ENCODE results near the gene HORMAD2. TPM values are rescaled to one million over a fixed set of nuclear protein-coding genes. Genes with fewer than 3 reads are reported as not detected.
"Not testable (repeated sequence)": the region's sequence is repeated elsewhere in the genome, so short reads cannot be mapped to it uniquely, and the experiment has no call there.

Gene HORMAD2
- total RNA-seq, 1 experiment from 2014 or later = not detected

DNA sequence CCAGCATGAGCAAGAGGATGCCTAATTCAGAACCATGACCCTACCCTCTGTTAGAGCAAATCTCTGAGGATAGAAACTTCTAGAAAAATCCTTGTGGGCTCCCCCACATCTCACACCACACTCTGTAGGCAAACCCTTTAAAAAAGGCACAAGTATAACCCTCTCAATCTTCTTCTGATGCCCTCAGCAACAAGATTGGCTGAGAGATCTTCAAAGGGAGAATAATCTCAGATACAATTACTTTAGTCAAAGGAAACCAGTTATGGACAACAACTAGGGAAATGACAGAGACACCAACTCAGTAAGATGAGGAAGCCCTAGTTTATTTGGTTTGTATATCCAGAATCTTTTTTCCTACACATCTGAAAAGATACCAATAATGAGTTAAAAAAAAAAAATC is 117.1 kb downstream of the HORMAD2 start:
- Mint-ChIP-seq H3K4me1 (ENCODE audit: low read depth, unreplicated experiment) (peaks cover 55% of the 10 kb centered on the region), H3K27ac (ENCODE audit: unreplicated experiment) (peak overlapping the region; percentile 98), H3K4me3 (ENCODE audit: low read depth, unreplicated experiment) (no peak overlapping the region), H3K9me3 (ENCODE audit: low read depth, unreplicated experiment) (peaks cover 2% of the 10 kb centered on the region), H3K36me3 (ENCODE audit: insufficient read depth, unreplicated experiment) (peaks cover 50% of the 10 kb centered on the region), H3K27me3 (ENCODE audit: unreplicated experiment) (no peaks in the 10 kb centered on the region)
- CTCF ChIA-PET = interaction anchor here (0.6 to 1.9 kb wide), 6 partner anchors 15 to 91 kb away, joined by 3 to 12 read pairs (median 6); no protein-coding TSS in a partner anchor
- BruUV-seq (replicated peaks) = no TSS peak
- TF ChIP-seq, protein P1, sequence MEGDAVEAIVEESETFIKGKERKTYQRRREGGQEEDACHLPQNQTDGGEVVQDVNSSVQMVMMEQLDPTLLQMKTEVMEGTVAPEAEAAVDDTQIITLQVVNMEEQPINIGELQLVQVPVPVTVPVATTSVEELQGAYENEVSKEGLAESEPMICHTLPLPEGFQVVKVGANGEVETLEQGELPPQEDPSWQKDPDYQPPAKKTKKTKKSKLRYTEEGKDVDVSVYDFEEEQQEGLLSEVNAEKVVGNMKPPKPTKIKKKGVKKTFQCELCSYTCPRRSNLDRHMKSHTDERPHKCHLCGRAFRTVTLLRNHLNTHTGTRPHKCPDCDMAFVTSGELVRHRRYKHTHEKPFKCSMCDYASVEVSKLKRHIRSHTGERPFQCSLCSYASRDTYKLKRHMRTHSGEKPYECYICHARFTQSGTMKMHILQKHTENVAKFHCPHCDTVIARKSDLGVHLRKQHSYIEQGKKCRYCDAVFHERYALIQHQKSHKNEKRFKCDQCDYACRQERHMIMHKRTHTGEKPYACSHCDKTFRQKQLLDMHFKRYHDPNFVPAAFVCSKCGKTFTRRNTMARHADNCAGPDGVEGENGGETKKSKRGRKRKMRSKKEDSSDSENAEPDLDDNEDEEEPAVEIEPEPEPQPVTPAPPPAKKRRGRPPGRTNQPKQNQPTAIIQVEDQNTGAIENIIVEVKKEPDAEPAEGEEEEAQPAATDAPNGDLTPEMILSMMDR (IDR thresholded peaks at IDR 0.05; ENCODE audit: unreplicated experiment) = no peak
- no peak for DNase-seq
- intact Hi-C loops (cut with micrococcal nuclease; ENCODE audit: unreplicated experiment) = no loop called here

DNA sequence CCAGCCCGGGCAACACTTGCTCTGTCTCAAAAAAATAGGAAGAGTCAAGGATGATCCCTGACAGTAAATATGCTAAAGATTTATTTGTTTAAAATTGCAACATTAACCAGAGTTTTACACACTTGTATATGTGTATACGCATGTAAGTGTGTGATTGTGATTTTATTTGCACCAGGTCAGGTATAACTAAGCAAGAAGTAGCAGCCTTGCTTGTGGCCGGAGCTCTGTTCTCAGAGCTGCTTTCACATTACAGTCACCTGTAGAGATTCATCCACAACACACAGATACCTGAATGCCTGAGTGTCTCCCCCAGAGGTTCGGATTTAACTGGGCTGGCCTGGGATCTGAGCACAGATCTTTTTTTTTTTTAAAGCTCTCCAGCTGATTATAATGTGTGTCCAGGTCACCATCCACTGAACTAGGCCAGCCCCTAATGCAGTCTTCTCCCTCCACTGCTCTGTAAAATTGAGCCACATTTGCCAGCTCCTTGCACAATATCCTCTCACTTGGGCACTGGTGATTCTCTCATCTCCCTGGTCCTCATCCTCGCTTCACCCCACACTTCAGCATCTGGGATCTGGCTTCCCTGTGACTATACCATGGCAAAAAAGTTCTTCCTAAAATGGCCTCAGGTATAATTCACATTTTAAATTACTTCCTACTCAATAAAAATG is 118.0 kb downstream of the HORMAD2 start:
- intact Hi-C loops (cut with micrococcal nuclease; ENCODE audit: unreplicated experiment) = no loop called here
- DNase-seq = no peak
- peak overlapping the region; percentile 98 for H3K27ac Mint-ChIP-seq (ENCODE audit: unreplicated experiment)
- peaks cover under 1% of the 10 kb centered on the region for H3K9me3 Mint-ChIP-seq (ENCODE audit: low read depth, unreplicated experiment)
- CTCF ChIA-PET = no interaction called here
- H3K36me3 Mint-ChIP-seq (ENCODE audit: insufficient read depth, unreplicated experiment) = peaks cover 53% of the 10 kb centered on the region
- no peak overlapping the region for H3K4me3 Mint-ChIP-seq (ENCODE audit: low read depth, unreplicated experiment)
- TF ChIP-seq, protein P1 (IDR thresholded peaks at IDR 0.05; ENCODE audit: unreplicated experiment) = no peak
- H3K27me3 Mint-ChIP-seq (ENCODE audit: unreplicated experiment) = no peaks in the 10 kb centered on the region
- peaks cover 55% of the 10 kb centered on the region for H3K4me1 Mint-ChIP-seq (ENCODE audit: low read depth, unreplicated experiment)
- no TSS peak for BruUV-seq (replicated peaks)

DNA sequence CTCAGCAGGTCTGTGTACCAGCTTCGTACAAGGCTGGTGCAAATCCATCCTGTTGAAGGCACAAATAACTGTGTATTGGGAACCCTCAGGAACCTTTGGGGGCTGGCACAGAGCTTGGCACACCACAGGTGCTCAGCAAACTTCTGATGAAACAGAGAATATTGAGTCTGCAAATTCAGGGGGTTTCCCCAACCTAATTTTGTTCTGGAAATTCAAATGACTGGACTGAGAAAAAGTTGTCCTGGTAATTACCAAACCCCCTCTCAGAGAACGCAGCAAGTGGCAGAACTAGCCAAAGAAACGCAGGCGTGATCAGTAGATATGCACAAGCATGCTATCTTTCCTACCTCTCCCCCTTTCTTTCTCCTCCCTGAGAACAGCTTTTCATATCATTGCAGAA is 118.7 kb downstream of the HORMAD2 start:
- CTCF ChIA-PET = no interaction called here

DNA sequence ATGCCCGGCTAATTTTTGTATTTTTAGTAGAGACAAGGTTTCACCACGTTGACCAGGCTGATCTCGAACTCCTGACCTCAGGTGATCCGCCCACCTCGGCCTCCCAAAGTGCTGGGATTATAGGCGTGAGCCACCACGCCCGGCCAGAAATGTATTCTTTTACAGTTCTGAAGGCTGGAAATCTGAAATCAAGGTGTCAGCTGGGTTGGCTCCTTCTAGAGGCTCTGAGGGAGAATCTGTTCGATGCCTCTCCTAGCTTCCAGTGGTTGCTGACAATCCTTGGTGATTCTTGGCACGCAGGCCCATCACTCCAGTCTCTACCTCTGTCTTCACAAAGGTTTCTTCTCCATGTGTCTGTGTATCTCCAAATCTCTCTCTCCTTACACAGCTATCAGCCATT is 120.6 kb downstream of the HORMAD2 start:
- H3K27me3 Mint-ChIP-seq (ENCODE audit: unreplicated experiment); DNase-seq; H3K4me3 Mint-ChIP-seq (ENCODE audit: low read depth, unreplicated experiment); intact Hi-C loops (cut with micrococcal nuclease; ENCODE audit: unreplicated experiment); BruUV-seq (replicated peaks); H3K9me3 Mint-ChIP-seq (ENCODE audit: low read depth, unreplicated experiment): not testable (repeated sequence)
- CTCF ChIA-PET = interaction anchor here (0.5 to 0.6 kb wide), 2 partner anchors 46 to 578 kb away, joined by 4 to 5 read pairs; partner anchors contain the start of gene LIF
- Mint-ChIP-seq H3K27ac (ENCODE audit: unreplicated experiment) (peak overlapping the region; percentile 99), H3K4me1 (ENCODE audit: low read depth, unreplicated experiment) (peaks cover 52% of the 10 kb centered on the region), H3K36me3 (ENCODE audit: insufficient read depth, unreplicated experiment) (peaks cover 47% of the 10 kb centered on the region)

More for the DNA sequence above, 118.7 kb downstream of the HORMAD2 start:
- peak overlapping the region; percentile 98 for H3K27ac Mint-ChIP-seq (ENCODE audit: unreplicated experiment)
- no peaks in the 10 kb centered on the region for H3K27me3 Mint-ChIP-seq (ENCODE audit: unreplicated experiment)
- no peak overlapping the region for H3K4me3 Mint-ChIP-seq (ENCODE audit: low read depth, unreplicated experiment)
- H3K36me3 Mint-ChIP-seq (ENCODE audit: insufficient read depth, unreplicated experiment) = peaks cover 57% of the 10 kb centered on the region
- no peaks in the 10 kb centered on the region for H3K9me3 Mint-ChIP-seq (ENCODE audit: low read depth, unreplicated experiment)
- intact Hi-C loops (cut with micrococcal nuclease; ENCODE audit: unreplicated experiment) = no loop called here
- no TSS peak for BruUV-seq (replicated peaks)
- H3K4me1 Mint-ChIP-seq (ENCODE audit: low read depth, unreplicated experiment) = peaks cover 55% of the 10 kb centered on the region
- DNase-seq = no peak
- TF ChIP-seq, protein P1 (IDR thresholded peaks at IDR 0.05; ENCODE audit: unreplicated experiment) = no peak

DNA sequence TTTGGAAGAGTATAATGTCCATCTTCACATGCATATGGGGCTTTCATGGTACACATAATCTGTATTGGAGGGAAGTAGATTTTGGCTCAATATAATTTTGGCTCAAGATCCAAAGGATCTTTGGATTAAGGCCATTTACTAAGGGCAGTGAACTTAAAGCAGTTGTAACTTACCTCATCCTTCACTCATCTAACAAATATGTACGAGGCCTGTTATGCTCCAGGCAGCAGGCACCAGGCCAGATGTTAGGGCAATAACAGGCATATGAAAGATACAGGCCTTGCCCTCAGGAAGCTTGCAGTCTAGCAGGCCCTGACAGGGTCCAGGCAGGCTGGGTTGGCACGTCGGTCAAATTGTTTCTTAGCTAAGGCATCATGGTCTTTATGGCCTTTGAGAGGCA is 121.7 kb downstream of the HORMAD2 start:
- intact Hi-C loops (cut with micrococcal nuclease; ENCODE audit: unreplicated experiment) = no loop called here
- Mint-ChIP-seq H3K36me3 (ENCODE audit: insufficient read depth, unreplicated experiment) (peaks cover 47% of the 10 kb centered on the region), H3K27ac (ENCODE audit: unreplicated experiment) (peak overlapping the region; percentile 99), H3K4me3 (ENCODE audit: low read depth, unreplicated experiment) (no peak overlapping the region), H3K27me3 (ENCODE audit: unreplicated experiment) (no peaks in the 10 kb centered on the region), H3K9me3 (ENCODE audit: low read depth, unreplicated experiment) (no peaks in the 10 kb centered on the region), H3K4me1 (ENCODE audit: low read depth, unreplicated experiment) (peaks cover 60% of the 10 kb centered on the region)
- BruUV-seq (replicated peaks) = no TSS peak
- no peak for DNase-seq
- CTCF ChIA-PET = no interaction called here
- TF ChIP-seq, protein P1 (IDR thresholded peaks at IDR 0.05; ENCODE audit: unreplicated experiment) = no peak

Data from Calu3 (cell line).